ENCODE results near the gene UTP15.
A peak's percentile ranks its signal among the peaks of the same experiment; 100 is the strongest.

Gene UTP15
- total RNA-seq: 37.3 to 130 (median 54.4) reads per million in 3 experiments

- peak; percentile 97 for DNase-seq
These were observed at the start of gene UTP15, which contains the start of gene ANKRA2 for GRCh38 chr5:73565139-73565968. UTP15 (plus strand) TSS chr5:73565743; CDS start chr5:73567345, 1,602 bp downstream. ANKRA2 (minus strand) TSS chr5:73565639; CDS start chr5:73562881, 2,758 bp downstream.

GRCh38 chr5:73519531-73520283, 45.8 kb upstream of the UTP15 start:
- peak; percentile 72 for DNase-seq

- no peak for DNase-seq
These were observed 42.6 kb upstream of the UTP15 start for GRCh38 chr5:73522989-73523388.

GRCh38 chr5:73523861-73524260, 41.7 kb upstream of the UTP15 start:
- no peak for DNase-seq

- DNase-seq: no peak
These were observed 39.8 kb upstream of the UTP15 start for GRCh38 chr5:73525606-73526203.

GRCh38 chr5:73528248-73528647, 37.3 kb upstream of the UTP15 start:
- DNase-seq: no peak

- DNase-seq: no peak
These were observed 36.5 kb upstream of the UTP15 start for GRCh38 chr5:73529081-73529480.

GRCh38 chr5:73531356-73531755, 34.2 kb upstream of the UTP15 start:
- DNase-seq: no peak

- no peak for DNase-seq
These were observed 33.3 kb upstream of the UTP15 start for GRCh38 chr5:73532195-73532594.

- no peak for DNase-seq
These were observed 31.4 kb upstream of the UTP15 start for GRCh38 chr5:73534011-73534644.

GRCh38 chr5:73534971-73535370, 30.6 kb upstream of the UTP15 start:
- DNase-seq: no peak

- DNase-seq: no peak
These were observed 25.8 kb upstream of the UTP15 start for GRCh38 chr5:73539730-73540129.

GRCh38 chr5:73540192-73540591, 25.4 kb upstream of the UTP15 start:
- DNase-seq: no peak

- DNase-seq: no peak
These were observed 23.5 kb upstream of the UTP15 start for GRCh38 chr5:73542020-73542419.

- DNase-seq: no peak
These were observed 20.8 kb upstream of the UTP15 start for GRCh38 chr5:73544429-73545402.

GRCh38 chr5:73545403-73545779, 20.2 kb upstream of the UTP15 start:
- no peak for DNase-seq

- DNase-seq: no peak
These were observed 15.5 kb upstream of the UTP15 start for GRCh38 chr5:73550016-73550415.

- DNase-seq: no peak
These were observed 12.9 kb upstream of the UTP15 start for GRCh38 chr5:73552642-73553041.

GRCh38 chr5:73558950-73559349, 6.6 kb upstream of the UTP15 start:
- no peak for DNase-seq

GRCh38 chr5:73564018-73564417, 1.5 kb upstream of the UTP15 start:
- no peak for DNase-seq

GRCh38 chr5:73564675-73565074, 868 bp upstream of the UTP15 start:
- no peak for DNase-seq

Measured in central memory CD4-positive, alpha-beta T cell (primary cell).